Measurements from ENCODE around the gene DIO2. TPM values are rescaled to one million over a fixed set of nuclear protein-coding genes. Genes with fewer than 3 reads are reported as not detected.

DIO2 gene
- under 1 TPM; 0.04 to 0.57 TPM for total RNA-seq
- polyA plus RNA-seq (2013, experiment 1 of 2) = 0.14 TPM
- 0.21 TPM for polyA plus RNA-seq (2013, experiment 2 of 2)
- long read RNA-seq, experiment 1 = 0 reads
- long read RNA-seq, experiment 2, partial matches to known transcripts = 0 of 1 reads
- long read RNA-seq, experiment 2, other reads (novel, unspliced or antisense) = 1 of 1 reads
- long read RNA-seq, experiment 3, partial matches to known transcripts = 0 of 1 reads
- long read RNA-seq, experiment 3, other reads (novel, unspliced or antisense) = 1 of 1 reads
- long read RNA-seq, experiment 4 = 0 reads

DNA sequence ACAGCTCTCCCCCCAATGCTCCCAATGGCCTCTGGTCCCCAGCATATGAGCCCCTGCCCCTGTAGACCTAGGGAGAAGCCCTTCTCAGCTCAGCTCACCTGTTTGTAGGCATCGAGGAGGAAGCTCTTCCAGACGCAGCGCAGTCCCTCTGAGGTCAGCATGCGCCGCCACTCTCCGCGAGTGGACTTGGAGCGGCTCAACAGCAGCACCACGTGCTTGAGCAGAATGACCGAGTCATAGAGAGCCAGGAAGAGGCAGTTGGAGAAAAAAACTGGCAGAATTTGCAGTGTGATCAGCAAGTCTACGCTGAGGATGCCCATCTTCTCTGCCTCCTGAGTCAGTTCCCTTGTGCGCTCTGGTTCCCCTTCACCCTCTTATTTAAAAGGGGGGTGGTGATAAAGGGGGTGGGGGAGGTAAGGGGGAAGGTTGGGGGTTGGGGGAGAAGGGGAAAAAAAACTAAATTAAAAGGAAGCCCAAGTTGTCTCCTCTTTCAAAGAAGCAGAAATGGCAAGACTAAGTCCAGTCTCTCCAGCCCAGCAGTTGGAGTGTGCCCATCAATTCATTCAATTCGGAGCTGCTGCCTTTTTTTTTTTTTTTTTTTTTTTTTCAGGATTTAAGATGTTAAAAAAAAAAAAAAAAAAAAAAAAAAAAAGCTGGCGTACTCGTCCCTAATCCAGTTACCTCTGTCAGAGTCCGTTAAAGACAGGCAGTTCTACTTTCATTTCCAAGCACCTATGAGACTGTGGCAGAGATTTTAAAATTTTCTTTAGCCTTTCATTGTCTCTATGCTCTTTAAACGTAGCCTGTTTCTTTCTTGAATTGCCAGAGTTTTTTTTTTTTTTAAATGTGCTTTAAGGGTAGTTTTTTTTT is at the start of gene DIO2:
DIO2 (minus strand) TSS at position 352 of the 870 bp plus-strand sequence; CDS start at position 320, 32 bp downstream.
- no peak within 1 kb of the TSS for H3K27ac Mint-ChIP-seq
- Histone ChIP-seq H3K4me1 (ENCODE audit: control insufficient read depth, insufficient read depth, low read length) (peaks cover 5% of the 10 kb centered on the region), H3K27me3 (ENCODE audit: control insufficient read depth, insufficient read depth, low read length, poor library complexity, severe bottlenecking) (peaks cover 11% of the 10 kb centered on the region), H3K9ac (ENCODE audit: extremely low read depth, low read length, poor library complexity, severe bottlenecking) (no peak within 1 kb of the TSS), H3K9me3 (ENCODE audit: control insufficient read depth, low read length) (no peaks in the 10 kb centered on the region), H3K27ac (ENCODE audit: low read depth, low read length) (no peak within 1 kb of the TSS), H3K36me3 (ENCODE audit: control insufficient read depth, insufficient read depth, low read length) (no peaks in the 10 kb centered on the region), H3K4me3 (ENCODE audit: low read length) (no peak within 1 kb of the TSS)
- H3K27me3 Mint-ChIP-seq (ENCODE audit: insufficient read depth) = peaks cover 31% of the 10 kb centered on the region
- H3K36me3 Mint-ChIP-seq (ENCODE audit: low read depth) = no peaks in the 10 kb centered on the region
- H3K4me1 Mint-ChIP-seq = peaks cover 16% of the 10 kb centered on the region
- peak within 1 kb of the TSS; percentile 25 for H3K4me3 Mint-ChIP-seq
- no peak for TF ChIP-seq CTCF (conservative IDR thresholded peaks at IDR 0.05)
- 78 to 84% methylated on average over 5 to 15 of the region's 17 CpGs for WGBS, 2 experiments (ENCODE audit: insufficient coverage in 1 of 2, insufficient read length in 1 of 2)
- DNase-seq = peak; percentile 47
- H3K9me3 Mint-ChIP-seq = no peaks in the 10 kb centered on the region

- Histone ChIP-seq H3K9me3 (ENCODE audit: control insufficient read depth, low read length) (no peaks in the 10 kb centered on the region), H3K36me3 (ENCODE audit: control insufficient read depth, insufficient read depth, low read length) (no peaks in the 10 kb centered on the region), H3K27me3 (ENCODE audit: control insufficient read depth, insufficient read depth, low read length, poor library complexity, severe bottlenecking) (no peaks in the 10 kb centered on the region), H3K4me3 (ENCODE audit: low read length) (no peak overlapping the region), H3K9ac (ENCODE audit: extremely low read depth, low read length, poor library complexity, severe bottlenecking) (no peak overlapping the region), H3K27ac (ENCODE audit: low read depth, low read length) (no peak overlapping the region), H3K4me1 (ENCODE audit: control insufficient read depth, insufficient read depth, low read length) (no peaks in the 10 kb centered on the region)
- TF ChIP-seq CTCF (conservative IDR thresholded peaks at IDR 0.05) = no peak
- Mint-ChIP-seq H3K27me3 (ENCODE audit: insufficient read depth) (no peaks in the 10 kb centered on the region), H3K9me3 (no peaks in the 10 kb centered on the region), H3K4me3 (no peak overlapping the region), H3K36me3 (ENCODE audit: low read depth) (no peaks in the 10 kb centered on the region), H3K4me1 (no peaks in the 10 kb centered on the region), H3K27ac (no peak overlapping the region)
- DNase-seq = no peak
- 90 to 95% methylated on average over 4 to 5 of the region's 5 CpGs for WGBS, 2 experiments (ENCODE audit: insufficient coverage in 1 of 2, insufficient read length in 1 of 2)
Observed at GRCh38 chr14:80260645-80261044, 49.3 kb upstream of the DIO2 start.

DNA sequence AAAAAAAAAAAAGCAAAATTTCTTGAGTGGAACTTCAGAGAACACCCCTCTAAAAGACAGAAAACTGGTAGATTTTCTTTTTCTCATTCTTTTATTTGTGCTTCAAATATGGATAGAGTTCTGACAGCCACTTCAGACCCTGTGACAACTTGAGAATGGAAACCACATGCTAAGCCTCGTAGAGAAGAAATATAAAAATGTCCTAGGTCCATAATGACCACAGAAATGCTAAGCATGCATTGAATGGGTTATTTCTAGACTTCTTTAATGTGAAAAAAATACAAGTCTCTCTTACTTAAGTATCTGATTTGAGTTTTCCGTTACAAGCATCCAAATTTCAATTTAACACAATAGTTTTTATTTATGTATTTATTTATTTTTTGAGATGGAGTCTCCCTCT is 28.3 kb upstream of the DIO2 start:
- WGBS, 2 experiments (ENCODE audit: insufficient coverage in 1 of 2, insufficient read length in 1 of 2) = 67 to 89% methylated on average over 1 of the region's 2 CpGs
- H3K27ac Mint-ChIP-seq = no peak overlapping the region

More for the DNA sequence above, 28.3 kb upstream of the DIO2 start:
- no peaks in the 10 kb centered on the region for H3K36me3 ChIP-seq (ENCODE audit: control insufficient read depth, insufficient read depth, low read length)
- H3K27ac ChIP-seq (ENCODE audit: low read depth, low read length) = no peak overlapping the region
- no peak overlapping the region for H3K4me3 ChIP-seq (ENCODE audit: low read length)
- no peak for TF ChIP-seq CTCF (conservative IDR thresholded peaks at IDR 0.05)
- DNase-seq = no peak
- no peak overlapping the region for H3K9ac ChIP-seq (ENCODE audit: extremely low read depth, low read length, poor library complexity, severe bottlenecking)
- no peaks in the 10 kb centered on the region for H3K27me3 ChIP-seq (ENCODE audit: control insufficient read depth, insufficient read depth, low read length, poor library complexity, severe bottlenecking)
- H3K9me3 ChIP-seq (ENCODE audit: control insufficient read depth, low read length) = peaks cover 27% of the 10 kb centered on the region
- H3K36me3 Mint-ChIP-seq (ENCODE audit: low read depth) = no peaks in the 10 kb centered on the region
- no peak overlapping the region for H3K4me3 Mint-ChIP-seq
- H3K4me1 ChIP-seq (ENCODE audit: control insufficient read depth, insufficient read depth, low read length) = no peaks in the 10 kb centered on the region
- no peaks in the 10 kb centered on the region for H3K4me1 Mint-ChIP-seq
- H3K27me3 Mint-ChIP-seq (ENCODE audit: insufficient read depth) = no peaks in the 10 kb centered on the region
- peaks cover 64% of the 10 kb centered on the region for H3K9me3 Mint-ChIP-seq
